CD1c-positive myeloid dendritic cell (primary cell): Measurements from ENCODE around the gene TBPL2.
"Not testable (repeated sequence)": the region's sequence is repeated elsewhere in the genome, so short reads cannot be mapped to it uniquely, and the experiment has no call there.

Experiments used
- DNase-seq: peaks from one replicate; pipeline ENCODE4 v3.0.0-alpha.2; 2016; ENCODE audit errors: extremely low spot score

Gene TBPL2

GRCh38 chr14:55441286-55441685, 870 bp upstream of the TBPL2 start:
- no peak for DNase-seq

- peak; percentile 50 for DNase-seq
These were observed 2.2 kb downstream of the TBPL2 start for GRCh38 chr14:55438066-55438683.

- no peak for DNase-seq
These were observed 3.5 kb downstream of the TBPL2 start for GRCh38 chr14:55436931-55437330.

- DNase-seq: no peak
These were observed 3.9 kb downstream of the TBPL2 start for GRCh38 chr14:55436519-55436918.

DNA sequence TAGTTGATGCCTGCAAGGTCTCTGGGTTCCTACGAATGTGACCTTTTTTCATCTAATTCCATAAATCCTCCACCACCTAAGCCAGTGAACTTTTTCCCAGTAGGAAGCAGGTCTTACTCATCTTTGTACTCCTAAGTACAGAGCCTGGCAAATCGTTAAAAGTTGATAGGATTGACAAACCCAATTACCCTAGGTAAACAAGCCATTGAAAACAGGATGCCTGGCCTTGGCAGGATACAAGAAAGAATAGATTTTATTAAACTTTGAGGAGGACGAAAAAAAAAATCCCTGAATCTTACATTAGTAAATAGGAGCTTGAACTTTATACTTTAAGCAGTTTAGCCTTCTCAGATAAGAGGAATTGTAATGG, 5.6 kb downstream of the TBPL2 start:
- no peak for DNase-seq

GRCh38 chr14:55433880-55434804, 6.3 kb downstream of the TBPL2 start:
- peak; percentile 42 for DNase-seq

DNA sequence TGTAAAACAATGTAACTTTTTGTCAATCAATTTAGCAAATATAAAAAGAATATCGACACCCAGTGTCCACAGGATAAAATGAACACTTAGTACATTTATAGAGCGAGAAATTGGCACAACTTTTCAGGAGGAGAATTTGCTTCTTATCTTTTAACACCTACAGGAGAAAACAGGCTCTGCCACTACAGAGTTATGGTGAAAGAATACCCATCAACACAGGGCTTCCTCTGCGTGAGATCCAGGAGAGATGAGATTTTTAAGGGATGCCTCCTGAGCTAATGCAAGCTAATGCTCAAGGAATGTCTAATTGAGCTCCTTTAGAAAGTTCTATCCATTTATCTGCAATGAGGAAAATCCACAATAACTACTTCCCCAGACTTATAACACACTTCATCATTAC, 7.8 kb downstream of the TBPL2 start:
- no peak for DNase-seq

DNA sequence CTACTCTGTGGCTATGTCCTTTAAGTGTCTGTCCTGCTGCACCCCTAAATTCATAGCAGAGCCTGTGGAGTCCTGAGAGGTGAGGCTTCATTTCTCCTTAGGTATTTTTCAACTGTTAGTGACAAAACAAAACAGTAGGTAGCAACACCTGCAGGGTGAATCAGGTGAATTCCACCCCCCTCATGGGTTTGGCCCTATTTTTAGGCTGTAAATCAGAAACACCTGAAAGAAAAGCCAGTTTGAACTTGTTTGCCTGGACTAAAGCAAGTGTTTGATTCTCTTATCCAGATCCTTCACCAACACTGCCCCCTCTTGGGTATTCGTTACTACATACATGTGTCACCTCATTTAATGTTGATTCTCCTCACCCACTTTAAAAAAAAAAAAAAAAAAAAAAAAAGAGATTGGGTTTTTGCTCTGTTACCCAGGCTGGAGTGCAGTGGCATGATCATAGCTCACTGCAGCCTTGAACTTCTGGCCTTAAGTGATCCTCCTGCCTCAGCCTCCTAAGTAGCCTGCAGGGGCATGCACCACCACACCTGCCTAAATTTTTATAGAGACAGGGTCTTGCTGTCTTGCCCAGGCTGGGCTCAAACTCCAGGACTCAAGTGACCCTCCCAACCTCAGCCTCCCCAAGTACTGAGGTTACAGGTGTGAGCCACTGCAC, 10.3 kb downstream of the TBPL2 start:
- DNase-seq: peak; percentile 64

DNA sequence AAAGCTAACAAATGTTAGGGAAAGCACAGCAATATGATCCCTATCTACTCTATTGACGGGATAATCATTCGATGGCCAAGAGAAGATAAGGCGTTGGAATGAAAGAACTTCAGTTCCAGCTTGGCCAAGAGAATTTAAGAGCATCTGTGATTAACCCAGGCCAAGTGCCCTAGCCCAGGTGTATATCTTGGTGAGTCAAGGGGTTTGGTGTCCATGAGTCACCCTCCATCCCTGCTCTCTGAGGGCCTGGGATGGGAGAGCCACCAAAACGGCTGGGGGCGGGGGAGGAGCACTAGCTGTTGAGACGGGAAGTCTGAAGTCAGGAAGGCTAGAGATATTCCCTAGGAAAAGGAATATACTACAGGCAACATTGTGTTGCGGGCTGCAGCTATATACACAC, 13.0 kb downstream of the TBPL2 start:
- no peak for DNase-seq

DNA sequence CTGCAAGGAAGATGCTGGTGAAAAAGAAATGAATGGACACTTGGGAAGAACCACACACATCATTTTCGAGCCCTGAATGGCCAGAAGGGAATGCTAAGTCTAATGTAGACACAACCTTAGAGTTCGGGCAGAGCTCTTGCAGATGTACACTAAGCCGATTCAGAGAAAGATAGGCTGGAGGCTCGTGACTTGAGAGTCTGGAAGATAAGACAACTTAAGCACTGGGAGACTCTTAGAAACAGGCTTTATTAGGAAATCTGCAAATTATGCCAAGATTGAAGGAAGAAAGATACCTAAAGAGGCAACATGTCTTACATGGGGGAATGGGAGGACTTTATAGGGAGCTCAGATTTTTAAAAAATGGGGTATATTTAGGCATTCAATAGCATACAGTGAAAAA, 13.5 kb downstream of the TBPL2 start:
- DNase-seq: no peak

- DNase-seq: no peak
These were observed 15.3 kb downstream of the TBPL2 start for GRCh38 chr14:55425091-55425490.

DNA sequence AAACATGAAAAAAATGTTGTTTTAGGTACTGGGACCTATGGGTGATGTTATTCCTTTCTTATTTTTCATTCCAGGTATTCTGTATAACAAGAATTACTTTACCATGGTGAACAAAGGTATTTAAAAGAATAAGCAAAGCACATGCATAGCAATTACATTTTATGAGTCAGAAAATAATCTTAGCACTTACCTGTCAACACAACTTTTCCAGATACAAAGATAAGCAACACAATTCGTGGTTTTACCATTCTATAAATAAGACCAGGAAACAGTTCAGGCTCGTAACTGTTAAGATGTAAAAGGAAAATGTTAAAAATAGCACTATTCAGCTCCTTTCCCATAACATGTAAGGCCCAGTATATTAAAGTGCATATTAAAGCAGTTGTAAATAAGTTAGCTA, 16.4 kb downstream of the TBPL2 start:
- no peak for DNase-seq

GRCh38 chr14:55422338-55422737, 18.1 kb downstream of the TBPL2 start:
- not testable (repeated sequence) for DNase-seq

GRCh38 chr14:55419663-55420062, 20.8 kb downstream of the TBPL2 start:
- no peak for DNase-seq

GRCh38 chr14:55418411-55418810, 22.0 kb downstream of the TBPL2 start:
- DNase-seq: no peak

DNA sequence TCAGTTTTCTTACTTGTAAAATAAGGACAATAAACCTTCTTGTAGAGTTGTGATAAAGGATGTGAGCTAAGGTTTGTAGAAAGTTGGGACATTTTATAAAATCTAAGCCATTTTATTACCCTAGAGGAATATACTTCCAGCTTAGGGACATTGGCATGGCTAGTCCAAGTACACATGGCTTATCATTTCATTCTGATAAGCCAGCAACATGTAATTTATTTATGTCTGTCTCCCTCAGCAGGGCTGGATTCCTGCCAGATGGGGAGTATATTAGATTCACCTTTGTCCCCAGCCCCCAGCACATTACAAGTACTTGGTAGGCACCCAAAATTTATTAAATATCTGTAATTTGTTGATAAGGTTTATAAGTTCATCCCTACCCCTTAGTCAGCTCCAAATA, 22.5 kb downstream of the TBPL2 start:
- no peak for DNase-seq

DNA sequence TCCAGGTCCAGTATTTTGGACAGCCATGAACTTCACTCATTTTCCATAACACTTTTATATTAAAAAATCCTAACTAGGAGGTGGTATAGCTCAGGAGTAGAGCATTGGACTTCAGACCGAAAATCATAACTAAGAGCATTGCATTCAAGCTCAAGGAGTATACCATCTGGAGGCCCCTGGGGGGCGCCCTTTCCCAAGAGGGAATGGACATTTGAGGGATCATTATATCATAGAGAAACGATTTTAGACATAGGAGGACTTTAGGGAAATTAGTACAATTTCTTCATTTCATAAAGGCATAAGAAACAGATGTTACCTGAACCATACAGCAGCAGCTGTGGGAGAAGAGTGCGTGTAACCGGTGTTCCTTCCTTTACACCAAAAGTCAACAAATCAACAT, 23.6 kb downstream of the TBPL2 start:
- DNase-seq: peak; percentile 50

GRCh38 chr14:55414551-55414950, 25.9 kb downstream of the TBPL2 start:
- no peak for DNase-seq

DNA sequence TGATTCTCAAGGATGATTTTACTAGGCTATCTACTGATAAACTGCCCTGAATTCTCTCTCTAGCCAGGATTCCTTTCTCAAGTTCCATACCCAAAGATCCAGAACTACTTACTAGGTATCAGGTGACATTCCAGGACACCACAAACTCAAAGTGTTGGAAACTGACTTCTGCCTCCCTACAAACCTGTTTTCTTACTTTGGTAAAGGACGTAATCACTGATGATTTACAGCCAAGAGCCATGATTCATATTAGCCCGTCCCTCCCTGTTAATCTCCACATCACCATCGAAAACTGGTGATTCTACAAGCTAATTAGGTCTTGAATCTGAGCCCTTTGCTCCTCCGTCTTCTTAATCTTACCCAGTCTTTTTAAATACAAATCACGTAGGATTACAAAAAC, 27.7 kb downstream of the TBPL2 start:
- no peak for DNase-seq

DNA sequence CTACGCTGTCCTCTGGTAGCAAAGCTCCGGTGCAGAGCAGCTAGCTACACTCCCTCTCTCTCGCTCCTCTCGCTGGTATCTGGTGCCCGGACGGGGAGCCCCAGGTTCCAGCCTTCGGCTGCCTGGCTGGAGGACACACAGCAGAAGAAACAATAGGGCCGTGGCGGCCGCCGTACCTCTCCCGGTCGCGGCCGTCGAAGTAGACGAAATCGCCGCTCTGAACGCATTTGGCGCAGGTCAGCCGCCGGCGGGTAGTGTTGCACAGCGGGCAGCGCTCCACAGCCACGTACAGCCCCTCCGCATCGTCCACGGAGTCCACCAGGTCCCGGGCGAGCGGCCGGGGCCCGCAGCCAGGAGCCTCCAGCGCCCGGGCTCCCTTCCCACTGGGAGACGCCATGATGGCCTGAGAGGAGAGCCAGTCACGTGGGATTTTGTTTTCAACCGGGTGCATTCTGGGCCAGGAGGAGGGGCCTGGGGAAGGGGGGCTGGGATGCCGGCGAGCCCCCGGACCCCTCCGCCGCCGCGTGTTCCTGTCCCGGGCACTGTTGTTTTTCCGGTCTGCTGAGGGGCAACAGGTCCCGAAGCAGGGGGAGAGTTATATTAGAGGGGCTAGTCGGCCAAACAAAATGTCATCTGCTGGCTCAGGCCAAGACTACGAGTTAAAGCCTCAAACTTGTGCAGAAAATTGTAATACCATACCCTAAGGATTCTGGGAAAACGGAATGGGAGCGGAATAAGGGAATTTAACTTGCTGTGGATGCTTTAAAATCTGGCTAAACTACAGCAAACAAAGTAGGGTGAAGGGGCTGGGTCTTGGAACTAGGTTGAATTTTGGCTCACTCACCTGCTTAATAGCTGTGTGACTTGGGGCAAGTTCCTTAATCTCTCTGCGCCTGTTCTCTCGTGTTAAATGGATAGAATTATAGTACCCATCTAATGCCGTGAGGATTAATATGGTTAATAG, 28.7 kb downstream of the TBPL2 start, which contains the start of gene ATG14:
ATG14 (minus strand) TSS at position 405 of the 964 bp plus-strand sequence; CDS start at position 397, 8 bp downstream.
- peak; percentile 85 for DNase-seq

DNA sequence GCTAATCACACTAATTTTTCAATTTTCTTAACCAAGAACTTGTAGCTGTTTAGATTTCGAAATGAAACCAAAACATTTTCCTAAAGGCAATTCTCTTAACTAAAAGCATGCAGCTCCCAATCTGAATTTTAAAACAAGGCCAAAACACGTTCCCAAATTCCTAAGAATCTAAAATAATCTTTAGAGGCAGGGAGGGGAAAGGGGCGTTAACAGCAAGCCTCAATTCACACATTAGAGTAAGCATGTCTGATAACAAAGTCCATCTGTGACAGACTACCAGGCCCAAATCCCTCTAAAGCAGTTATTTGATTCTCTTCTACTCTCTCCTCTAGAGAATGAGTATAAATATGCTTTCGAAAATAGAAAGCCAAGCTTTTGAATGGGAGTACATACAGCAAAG, 29.5 kb downstream of the TBPL2 start:
- no peak for DNase-seq
